ENCODE data around the gene GPR68.

GRCh38 chr14:91227183-91227628 lies 17.3 kb downstream of the GPR68 start:
- TF ChIP-seq POLR2AphosphoS5 (IDR thresholded peaks at IDR 0.05; ENCODE audit: borderline replicate concordance, low read depth, low read length) = no peak
- TF ChIP-seq EZH2 (IDR thresholded peaks at IDR 0.05) = no peak
